Measurements from ENCODE around the gene TLK2. TPM values are rescaled to one million over a fixed set of nuclear protein-coding genes. Genes with fewer than 3 reads are reported as not detected.
A peak's percentile ranks its signal among the peaks of the same experiment; 100 is the strongest.

Gene TLK2
- total RNA-seq, 1 donor from 2014 or later: 52.8 TPM

DNA sequence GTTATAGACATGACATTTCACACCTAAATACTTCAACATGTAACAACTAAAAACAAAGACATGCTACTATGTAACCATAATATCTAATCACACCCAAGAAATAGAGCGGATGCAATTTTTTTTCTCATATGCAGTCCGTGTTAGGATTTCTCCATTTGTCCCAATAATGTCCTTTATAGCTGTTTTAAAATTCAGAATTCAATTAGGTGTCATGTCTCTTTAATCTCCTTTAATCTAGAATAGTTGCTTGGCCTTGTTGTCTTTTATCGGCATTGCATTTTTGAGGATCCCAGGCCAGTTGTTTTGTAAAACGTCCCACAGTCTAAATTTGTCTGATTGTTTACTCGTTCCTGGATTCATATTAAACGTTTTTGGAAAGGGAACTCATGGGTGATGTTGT, 163.3 kb downstream of the TLK2 start:
- peak overlapping the region; percentile 7 for H3K4me3 Mint-ChIP-seq
- peaks cover 10% of the 10 kb centered on the region for H3K4me1 Mint-ChIP-seq
- DNase-seq (ENCODE audit: low read depth, low spot score): no peak
- H3K27ac Mint-ChIP-seq (ENCODE audit: unreplicated experiment): no peak overlapping the region
- TF ChIP-seq, protein P1, sequence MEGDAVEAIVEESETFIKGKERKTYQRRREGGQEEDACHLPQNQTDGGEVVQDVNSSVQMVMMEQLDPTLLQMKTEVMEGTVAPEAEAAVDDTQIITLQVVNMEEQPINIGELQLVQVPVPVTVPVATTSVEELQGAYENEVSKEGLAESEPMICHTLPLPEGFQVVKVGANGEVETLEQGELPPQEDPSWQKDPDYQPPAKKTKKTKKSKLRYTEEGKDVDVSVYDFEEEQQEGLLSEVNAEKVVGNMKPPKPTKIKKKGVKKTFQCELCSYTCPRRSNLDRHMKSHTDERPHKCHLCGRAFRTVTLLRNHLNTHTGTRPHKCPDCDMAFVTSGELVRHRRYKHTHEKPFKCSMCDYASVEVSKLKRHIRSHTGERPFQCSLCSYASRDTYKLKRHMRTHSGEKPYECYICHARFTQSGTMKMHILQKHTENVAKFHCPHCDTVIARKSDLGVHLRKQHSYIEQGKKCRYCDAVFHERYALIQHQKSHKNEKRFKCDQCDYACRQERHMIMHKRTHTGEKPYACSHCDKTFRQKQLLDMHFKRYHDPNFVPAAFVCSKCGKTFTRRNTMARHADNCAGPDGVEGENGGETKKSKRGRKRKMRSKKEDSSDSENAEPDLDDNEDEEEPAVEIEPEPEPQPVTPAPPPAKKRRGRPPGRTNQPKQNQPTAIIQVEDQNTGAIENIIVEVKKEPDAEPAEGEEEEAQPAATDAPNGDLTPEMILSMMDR (conservative IDR thresholded peaks at IDR 0.05): no peak
- no peaks in the 10 kb centered on the region for H3K27me3 Mint-ChIP-seq (ENCODE audit: low read depth)
- no peaks in the 10 kb centered on the region for H3K9me3 Mint-ChIP-seq
- no peaks in the 10 kb centered on the region for H3K36me3 Mint-ChIP-seq (ENCODE audit: low read depth)

DNA sequence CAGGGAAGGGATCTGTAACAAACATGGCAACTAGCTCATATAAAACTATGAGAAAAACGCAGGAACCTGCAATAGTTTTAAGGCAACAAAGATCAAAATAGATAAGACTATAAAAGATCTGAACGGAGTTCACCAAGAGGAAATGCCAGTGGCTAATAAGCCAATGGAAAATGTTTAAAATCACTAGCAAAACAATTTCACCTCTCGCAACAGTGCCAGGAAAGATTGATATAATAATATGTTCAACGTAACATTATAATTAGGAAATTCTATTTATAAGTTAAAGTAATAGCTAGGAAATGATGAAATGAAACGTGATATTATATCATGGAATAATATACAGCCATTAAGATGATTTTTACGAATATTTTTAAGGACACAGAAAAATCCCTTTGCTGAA, 164.9 kb downstream of the TLK2 start:
- no peak for DNase-seq (ENCODE audit: low read depth, low spot score)
- TF ChIP-seq, protein P1 (conservative IDR thresholded peaks at IDR 0.05): no peak
- Mint-ChIP-seq H3K36me3 (ENCODE audit: low read depth) (no peaks in the 10 kb centered on the region), H3K9me3 (no peaks in the 10 kb centered on the region), H3K4me3 (no peak overlapping the region), H3K27me3 (ENCODE audit: low read depth) (no peaks in the 10 kb centered on the region), H3K27ac (ENCODE audit: unreplicated experiment) (no peak overlapping the region), H3K4me1 (peaks cover 10% of the 10 kb centered on the region)

DNA sequence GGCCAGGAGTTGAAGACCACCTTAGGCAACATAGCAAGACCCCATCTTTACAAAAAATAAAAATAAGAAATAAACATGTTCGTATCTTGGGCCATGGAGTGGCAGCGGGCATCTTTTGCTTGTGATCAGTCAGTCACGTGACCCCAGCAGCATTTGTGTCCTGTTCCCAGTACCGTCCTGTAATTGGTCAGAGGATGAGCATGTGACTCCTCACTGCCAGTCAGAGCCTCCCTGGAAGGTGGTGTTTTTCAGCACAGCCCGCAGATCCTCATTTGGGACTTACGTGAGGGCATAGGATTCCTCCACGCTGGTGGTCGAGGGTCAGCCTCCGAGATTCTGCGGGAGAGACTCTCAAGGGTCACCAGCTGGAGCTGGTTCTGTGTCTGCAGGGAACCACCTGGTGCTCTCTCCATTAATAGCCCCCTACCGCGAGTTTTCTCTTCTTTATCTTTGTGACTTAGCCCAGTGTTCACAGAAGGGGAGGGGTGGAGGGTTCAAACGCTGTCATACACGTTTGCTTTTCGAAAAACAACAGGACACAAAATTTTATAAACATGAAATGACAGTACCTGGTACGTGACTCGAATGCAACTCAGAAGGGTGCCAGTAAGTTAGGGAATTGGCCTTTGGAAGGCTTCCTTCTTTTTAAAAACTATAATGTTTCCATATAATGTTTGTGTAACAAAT, 166.0 kb downstream of the TLK2 start:
- Mint-ChIP-seq H3K4me1 (peaks cover 10% of the 10 kb centered on the region), H3K27me3 (ENCODE audit: low read depth) (no peaks in the 10 kb centered on the region), H3K27ac (ENCODE audit: unreplicated experiment) (peak overlapping the region; percentile 13), H3K36me3 (ENCODE audit: low read depth) (no peaks in the 10 kb centered on the region), H3K9me3 (no peaks in the 10 kb centered on the region), H3K4me3 (peak overlapping the region; percentile 80)
- TF ChIP-seq, protein P1 (conservative IDR thresholded peaks at IDR 0.05): no peak
- DNase-seq (ENCODE audit: low read depth, low spot score): no peak

DNA sequence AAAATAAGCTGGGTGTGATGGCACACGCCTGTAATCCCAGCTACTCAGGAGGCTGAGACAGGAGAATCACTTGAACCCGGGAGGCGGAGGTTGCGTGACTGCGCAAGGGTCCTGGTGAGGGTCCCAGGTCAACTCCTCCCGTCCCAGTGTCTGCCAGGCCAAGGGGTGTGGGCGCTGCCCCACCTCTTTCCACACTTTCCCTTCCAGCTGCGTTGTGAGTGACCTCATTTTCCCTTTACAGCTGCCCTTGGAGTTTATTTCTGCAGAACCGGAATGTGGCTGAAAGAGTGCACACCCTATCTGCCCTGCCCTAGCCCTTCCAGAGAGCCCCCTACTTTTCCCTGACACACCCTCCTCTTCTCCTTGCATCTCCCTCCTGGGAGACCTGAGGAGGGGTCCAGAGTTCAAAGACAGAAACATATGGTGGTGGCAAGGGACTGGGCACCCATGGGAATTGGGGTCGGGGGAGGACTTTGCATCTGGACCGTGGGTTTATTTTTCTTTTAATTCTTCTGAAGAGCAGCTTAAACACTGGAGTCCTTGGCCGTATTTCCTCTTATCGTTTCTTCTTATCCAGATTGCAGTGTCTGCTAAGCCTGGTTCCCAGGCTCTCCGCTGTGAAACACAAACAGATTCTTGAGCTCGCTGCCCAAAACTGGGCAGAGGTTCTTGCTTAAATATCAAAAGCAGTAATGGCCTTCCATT, 169.8 kb downstream of the TLK2 start:
- DNase-seq (ENCODE audit: low read depth, low spot score): no peak
- Mint-ChIP-seq H3K36me3 (ENCODE audit: low read depth) (no peaks in the 10 kb centered on the region), H3K9me3 (no peaks in the 10 kb centered on the region), H3K27ac (ENCODE audit: unreplicated experiment) (no peak overlapping the region), H3K4me3 (no peak overlapping the region), H3K4me1 (peaks cover 28% of the 10 kb centered on the region), H3K27me3 (ENCODE audit: low read depth) (peaks cover 2% of the 10 kb centered on the region)
- TF ChIP-seq, protein P1 (conservative IDR thresholded peaks at IDR 0.05): no peak

DNA sequence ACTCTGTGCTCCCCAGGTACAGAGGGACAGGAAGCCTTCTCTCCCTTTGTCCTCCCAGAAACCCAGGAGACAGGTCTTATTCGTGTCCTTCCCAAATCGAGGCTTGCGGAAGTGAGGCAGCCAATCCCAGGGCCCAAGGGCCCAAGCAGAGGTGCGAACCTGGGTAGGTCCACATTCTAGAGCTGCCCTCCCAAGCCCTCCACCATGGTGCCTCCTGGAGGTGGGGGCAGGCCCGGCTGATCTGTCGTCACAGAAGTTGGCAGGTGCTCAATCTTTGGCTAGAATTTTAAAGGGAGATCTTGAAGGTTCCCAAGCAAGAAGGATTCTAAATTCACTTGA, 170.3 kb downstream of the TLK2 start:
- Mint-ChIP-seq H3K36me3 (ENCODE audit: low read depth) (no peaks in the 10 kb centered on the region), H3K4me3 (no peak overlapping the region), H3K27me3 (ENCODE audit: low read depth) (peaks cover 2% of the 10 kb centered on the region), H3K9me3 (no peaks in the 10 kb centered on the region), H3K27ac (ENCODE audit: unreplicated experiment) (no peak overlapping the region), H3K4me1 (peaks cover 33% of the 10 kb centered on the region)
- TF ChIP-seq, protein P1 (conservative IDR thresholded peaks at IDR 0.05): no peak
- DNase-seq (ENCODE audit: low read depth, low spot score): no peak

Data from neural crest cell (in vitro differentiated cells).